ENCODE measurements around the gene CAPN12.

GRCh38 chr19:38700350-38700901 lies 43.8 kb downstream of the CAPN12 start:
- no peak for TF ChIP-seq CTCF (IDR thresholded peaks at IDR 0.05)
- TF ChIP-seq PBX3 (IDR thresholded peaks at IDR 0.05), result no peak
- no peak for TF ChIP-seq MAX (IDR thresholded peaks at IDR 0.05)
- no peak for TF ChIP-seq ATOH8 (CRISPR knock-in tag; IDR thresholded peaks at IDR 0.05; ENCODE audit: low read depth)
- TF ChIP-seq JUNB (IDR thresholded peaks at IDR 0.05), result no peak
- no peak for TF ChIP-seq RCOR1 (IDR thresholded peaks at IDR 0.05; ENCODE audit: low read depth, low read length)
